SU-DHL-6 (cell line): ENCODE data around the gene CHPF2.

Source experiments
- CTCF ChIP-seq: fragments of 200-600 bp; sonication (generic); IDR thresholded peaks from one replicate; pipeline ENCODE4 v1.5.1; 2017; ENCODE audit warnings: antibody characterized with exemption, mild to moderate bottlenecking, low read length, moderate library complexity; ENCODE audit not compliant: insufficient read depth, poor library complexity, severe bottlenecking
- EZH2phosphoT487 ChIP-seq: fragments of 200-600 bp; sonication (generic), shearing (Covaris generic); conservative IDR thresholded peaks from 2 replicates; pipeline ENCODE4 v1.6.1; 2018; ENCODE audit warnings: mild to moderate bottlenecking, antibody characterized with exemption, low read length, moderate library complexity, mixed read lengths

DNA sequence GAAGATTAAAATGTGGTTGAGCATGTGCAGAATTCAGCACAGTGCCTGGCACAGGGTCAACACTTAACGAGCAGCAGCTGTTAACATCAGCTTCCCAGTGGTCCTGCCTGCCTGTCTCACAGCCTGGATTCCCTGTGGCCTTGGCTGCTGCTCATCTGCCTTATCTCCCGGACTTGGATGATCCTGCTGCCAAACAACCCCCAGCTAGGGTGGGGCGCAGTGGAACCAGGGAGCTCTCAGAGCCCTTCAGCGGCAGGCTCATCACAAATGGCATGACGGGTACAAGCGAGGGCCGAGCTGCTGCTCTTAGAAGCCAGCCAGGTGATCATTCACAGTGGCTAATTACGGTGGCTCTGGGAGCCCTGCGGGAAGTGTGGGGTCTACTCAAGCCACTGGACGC lies 29.2 kb downstream of the CHPF2 start:
- no peak for TF ChIP-seq CTCF
- TF ChIP-seq EZH2phosphoT487 = no peak
